Neural progenitor cell (in vitro differentiated cells): Measurements from ENCODE around the gene PRR33.

Experiments used
- EZH2 ChIP-seq: fragments of 200-600 bp; sonication (generic); IDR thresholded peaks from 2 replicates; pipeline ENCODE4 v1.6.1; 2017; ENCODE audit warnings: antibody characterized with exemption, mild to moderate bottlenecking, moderate library complexity
- TF ChIP-seq, protein P1 (sequence below): fragments of 200-600 bp; sonication (generic); IDR thresholded peaks from 2 replicates; pipeline ENCODE4 v1.5.1; 2017; ENCODE audit warnings: antibody characterized with exemption, mild to moderate bottlenecking

DNA sequence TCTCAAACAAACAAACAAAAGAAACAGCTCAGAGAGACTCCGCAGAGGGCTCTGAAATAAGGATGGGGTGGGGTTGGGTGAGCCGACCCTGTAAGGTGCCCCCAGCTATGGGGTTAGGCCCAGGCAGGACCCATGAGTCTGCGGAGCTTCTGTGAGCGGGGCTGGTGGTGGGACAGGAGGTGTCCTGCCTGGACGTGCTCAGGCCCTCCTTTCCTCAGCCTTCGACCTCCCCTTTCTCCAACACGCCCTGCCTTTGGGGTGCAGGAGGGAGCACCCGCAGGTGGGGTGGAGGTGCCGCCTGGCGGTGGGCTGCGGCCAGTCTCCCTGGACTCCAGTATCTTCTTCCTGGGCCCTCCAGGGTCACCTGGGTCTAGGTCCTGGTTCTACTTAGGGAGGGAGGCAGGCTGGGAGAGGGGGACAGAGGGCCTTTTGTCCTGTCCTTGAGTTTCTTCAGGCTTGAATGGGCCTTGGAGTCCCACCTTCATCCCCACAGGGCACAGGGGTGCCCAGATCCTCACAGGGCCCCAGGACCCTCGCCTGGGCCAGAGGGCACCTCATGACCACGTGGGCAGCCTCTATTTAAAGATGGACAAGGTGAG lies 12.3 kb downstream of the PRR33 start:
- TF ChIP-seq, protein P1, sequence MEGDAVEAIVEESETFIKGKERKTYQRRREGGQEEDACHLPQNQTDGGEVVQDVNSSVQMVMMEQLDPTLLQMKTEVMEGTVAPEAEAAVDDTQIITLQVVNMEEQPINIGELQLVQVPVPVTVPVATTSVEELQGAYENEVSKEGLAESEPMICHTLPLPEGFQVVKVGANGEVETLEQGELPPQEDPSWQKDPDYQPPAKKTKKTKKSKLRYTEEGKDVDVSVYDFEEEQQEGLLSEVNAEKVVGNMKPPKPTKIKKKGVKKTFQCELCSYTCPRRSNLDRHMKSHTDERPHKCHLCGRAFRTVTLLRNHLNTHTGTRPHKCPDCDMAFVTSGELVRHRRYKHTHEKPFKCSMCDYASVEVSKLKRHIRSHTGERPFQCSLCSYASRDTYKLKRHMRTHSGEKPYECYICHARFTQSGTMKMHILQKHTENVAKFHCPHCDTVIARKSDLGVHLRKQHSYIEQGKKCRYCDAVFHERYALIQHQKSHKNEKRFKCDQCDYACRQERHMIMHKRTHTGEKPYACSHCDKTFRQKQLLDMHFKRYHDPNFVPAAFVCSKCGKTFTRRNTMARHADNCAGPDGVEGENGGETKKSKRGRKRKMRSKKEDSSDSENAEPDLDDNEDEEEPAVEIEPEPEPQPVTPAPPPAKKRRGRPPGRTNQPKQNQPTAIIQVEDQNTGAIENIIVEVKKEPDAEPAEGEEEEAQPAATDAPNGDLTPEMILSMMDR: no peak
- TF ChIP-seq EZH2: no peak
